Activated CD4-positive, alpha-beta T cell treated with anti-CD3 and anti-CD28 coated beads for 36 hours (primary cell): ENCODE data around the gene RASAL3. TPM values are rescaled to one million over a fixed set of nuclear protein-coding genes. Genes with fewer than 3 reads are reported as not detected.

ENCODE experiments used
- ATAC-seq: fragments of 200-7000 bp; cut with Tn5 transposase; one replicate; pipeline ENCODE4 v1.10.0; 2021; ENCODE audit warnings: mild to moderate bottlenecking, moderate library complexity
- CTCF ChIA-PET: fragments of 350-600 bp; sonication (Branson Sonifier 250); formaldehyde crosslinking; loops from one replicate; lab custom pipeline; 2021; ENCODE audit warnings: antibody characterized with exemption; lab: Charles Lee
- POLR2A ChIA-PET: fragments of 350-600 bp; sonication (Branson Sonifier 250); formaldehyde crosslinking; loops from one replicate; lab custom pipeline; 2021; ENCODE audit warnings: antibody characterized with exemption, inconsistent platforms; lab: Charles Lee
- DNase-seq: peaks from one replicate; pipeline ENCODE4 v3.0.0-alpha.2; 2020
- H3K27ac Mint-ChIP-seq: one replicate; pipeline ENCODE4 v1.8.0; 2021; ENCODE audit warnings: mixed read lengths
- H3K27me3 Mint-ChIP-seq: one replicate; pipeline ENCODE4 v1.8.0; 2021; ENCODE audit warnings: mixed read lengths
- H3K36me3 Mint-ChIP-seq: one replicate; pipeline ENCODE4 v1.8.0; 2021; ENCODE audit warnings: low read depth, mixed read lengths
- H3K4me1 Mint-ChIP-seq: one replicate; pipeline ENCODE4 v1.8.0; 2021; ENCODE audit warnings: mixed read lengths
- H3K4me3 Mint-ChIP-seq: one replicate; pipeline ENCODE4 v1.8.0; 2021; ENCODE audit warnings: mild to moderate bottlenecking, moderate library complexity, mixed read lengths
- H3K9me3 Mint-ChIP-seq: one replicate; pipeline ENCODE4 v1.8.0; 2021; ENCODE audit warnings: low read depth, mixed read lengths
- intact Hi-C, 2 experiments: fragments of 100-400 bp; cut with DNase I in 1 of 2; cut with micrococcal nuclease in 1 of 2; formaldehyde crosslinking; loops; one replicate each; pipeline versions ENCODE4 v1.14.2 to v1.15.1; 2022 to 2024; cut with DNase I, micrococcal nuclease
- total RNA-seq, 2 experiments: library from RNA; stranded (reverse); gene quantifications; one replicate each; pipeline ENCODE4 v1.2.3, GENCODE V29; 2021

Gene RASAL3
- total RNA-seq: 10 to 100 TPM; 80.7 to 97.7 TPM

DNA sequence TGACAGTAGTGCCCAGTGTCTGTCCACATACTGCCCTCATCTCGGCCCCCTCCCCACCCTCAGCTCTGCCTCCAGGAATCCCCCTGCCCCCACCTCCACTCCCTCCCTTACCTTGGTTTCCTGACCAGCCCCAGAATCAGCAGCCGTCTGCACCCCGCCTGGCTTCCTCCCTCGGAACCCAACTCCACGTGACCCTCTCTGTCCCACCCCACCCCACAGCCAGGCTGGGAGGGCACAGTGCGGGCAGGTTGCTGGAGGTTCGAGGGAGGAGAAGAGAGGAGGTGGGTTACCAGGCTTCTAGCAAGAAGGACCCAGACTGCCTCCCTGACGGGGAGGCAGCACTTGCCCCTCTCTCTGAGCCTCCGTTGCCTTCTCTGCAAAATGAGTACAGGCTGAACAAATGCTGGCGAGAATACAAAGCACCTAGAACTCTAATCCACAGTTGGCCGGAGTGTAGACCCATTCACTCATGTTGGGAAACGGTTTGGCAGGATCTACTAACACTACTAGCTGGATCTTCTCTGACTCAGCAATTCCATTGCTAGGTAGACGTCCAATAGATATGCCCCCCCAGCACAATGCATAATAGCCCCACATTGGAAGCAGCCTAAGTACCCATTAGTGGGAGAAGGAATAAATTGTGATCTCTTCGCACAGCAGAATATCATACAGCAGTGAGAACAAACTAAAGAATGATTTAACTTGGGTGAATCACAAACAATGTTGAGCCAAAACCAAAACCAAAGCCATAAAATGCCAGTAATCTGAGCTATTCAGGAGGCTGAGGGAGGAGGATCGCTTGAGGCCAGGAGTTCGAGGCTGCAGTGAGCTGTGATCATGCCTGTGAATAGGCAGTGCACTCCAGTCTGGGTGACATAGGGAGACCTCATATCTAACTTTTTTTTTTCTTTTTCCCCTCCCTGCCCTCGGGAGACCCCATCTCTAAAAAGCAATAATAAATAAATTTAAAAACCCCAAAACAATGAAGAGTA is at the start of gene RASAL3:
TSS of gene RASAL3 (minus strand) at position 151 of the 992 bp plus-strand sequence. CDS start 186 bp downstream, outside the sequence.
- Mint-ChIP-seq H3K4me3 (peak within 1 kb of the TSS; percentile 84), H3K36me3 (peaks cover 32% of the 10 kb centered on the region), H3K9me3 (peaks cover 2% of the 10 kb centered on the region), H3K4me1 (peaks cover 69% of the 10 kb centered on the region), H3K27me3 (peaks cover 3% of the 10 kb centered on the region), H3K27ac (peak within 1 kb of the TSS; percentile 94)
- ChIA-PET POLR2A (interaction anchor here (0.6 to 1.0 kb wide), 3 partner anchors 46 to 166 kb away, joined by 3 to 4 read pairs (median 4); partner anchors contain the start of gene AKAP8L), CTCF (interaction anchor here (1.0 to 1.2 kb wide), 3 partner anchors 15 to 91 kb away, joined by 3 read pairs; partner anchors contain the start of gene WIZ)
- peak; percentile 55 for ATAC-seq
- intact Hi-C loops: loop anchor here in 1 of 2 experiments (1.0 to 10.0 kb wide), 6 partner anchors 45 to 1090 kb away; partner anchors contain the start of genes BRD4 and TPM4
- peak; percentile 75 for DNase-seq

GRCh38 chr19:15511671-15512424 is 47.5 kb upstream of the RASAL3 start:
- DNase-seq: no peak
- peaks cover 22% of the 10 kb centered on the region for H3K27me3 Mint-ChIP-seq
- POLR2A ChIA-PET: no interaction called here

GRCh38 chr19:15508035-15508710 is 43.8 kb upstream of the RASAL3 start, which contains the start of gene CYP4F22:
Gene CYP4F22, plus strand, starts transcription at chr19:15508525. Its CDS starts 16,812 bp downstream, at chr19:15525337.
- H3K27me3 Mint-ChIP-seq: peaks cover 22% of the 10 kb centered on the region
- H3K27ac Mint-ChIP-seq: peak within 1 kb of the TSS; percentile 14
- peak within 1 kb of the TSS; percentile 65 for H3K4me3 Mint-ChIP-seq
- POLR2A ChIA-PET: no interaction called here
- ATAC-seq (peak; percentile 44), DNase-seq (peak; percentile 32)
- intact Hi-C loops: no loop called here
- CTCF ChIA-PET: no interaction called here
- no peaks in the 10 kb centered on the region for H3K9me3 Mint-ChIP-seq
- peaks cover 10% of the 10 kb centered on the region for H3K4me1 Mint-ChIP-seq
- no peaks in the 10 kb centered on the region for H3K36me3 Mint-ChIP-seq

More at GRCh38 chr19:15511671-15512424, 47.5 kb upstream of the RASAL3 start:
- Mint-ChIP-seq H3K27ac (no peak overlapping the region), H3K36me3 (peaks cover 5% of the 10 kb centered on the region), H3K4me3 (no peak overlapping the region), H3K4me1 (peaks cover 28% of the 10 kb centered on the region), H3K9me3 (peaks cover 8% of the 10 kb centered on the region)
- CTCF ChIA-PET: interaction anchor here (0.7 to 1.0 kb wide), 2 partner anchors 16 to 1049 kb away, joined by 3 read pairs; no protein-coding TSS in a partner anchor
- intact Hi-C loops: no loop called here
- no peak for ATAC-seq

DNA sequence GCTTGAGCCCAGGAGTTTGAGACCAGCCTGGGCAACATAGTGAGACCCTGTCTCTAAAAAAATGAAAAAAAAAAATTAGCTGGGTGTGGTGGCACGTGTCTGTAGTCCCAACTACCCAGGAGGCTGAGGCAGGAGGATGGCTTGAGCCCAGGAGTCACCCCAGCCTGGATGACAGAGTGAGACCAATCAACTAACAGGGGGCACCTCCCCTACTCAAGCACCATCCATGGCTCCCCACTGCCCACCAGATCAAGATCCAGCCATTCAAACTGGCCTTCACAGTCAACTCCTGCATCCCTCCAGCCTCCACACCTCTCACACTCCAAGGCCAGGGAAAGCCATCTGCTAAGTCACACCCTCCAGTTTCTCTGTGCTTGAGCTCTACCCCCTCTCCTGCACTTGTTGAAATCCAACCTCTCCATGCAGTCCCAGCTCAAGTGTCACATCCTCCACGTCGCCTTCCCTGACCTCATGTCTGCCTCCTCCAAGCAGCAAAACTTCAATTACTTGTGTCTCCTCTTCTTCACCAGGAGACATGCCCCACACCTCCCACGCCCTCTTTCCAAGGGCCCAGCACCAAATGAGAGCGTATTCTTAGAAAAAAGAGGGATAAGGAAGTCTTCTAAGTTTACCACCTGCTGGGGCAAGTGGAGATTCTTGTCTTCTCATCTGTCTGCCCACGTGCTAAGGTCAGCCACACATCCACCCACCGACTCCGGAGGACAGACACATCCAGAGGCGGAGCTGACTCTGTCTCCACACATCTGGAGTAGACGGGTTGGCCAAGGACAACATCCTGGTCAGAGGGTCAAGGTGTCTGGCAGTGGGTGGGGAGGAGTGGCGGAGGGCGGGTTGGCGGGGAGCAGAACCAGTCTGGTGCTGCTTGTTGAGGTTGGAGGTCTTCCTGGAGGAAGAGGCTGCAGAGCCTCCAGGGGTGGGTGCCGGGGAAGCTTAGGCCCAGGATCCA is 43.0 kb upstream of the RASAL3 start:
- Mint-ChIP-seq H3K36me3 (no peaks in the 10 kb centered on the region), H3K9me3 (no peaks in the 10 kb centered on the region), H3K4me1 (peaks cover 10% of the 10 kb centered on the region), H3K27ac (no peak overlapping the region), H3K27me3 (peaks cover 22% of the 10 kb centered on the region), H3K4me3 (peak overlapping the region; percentile 65)
- DNase-seq: no peak
- ATAC-seq: no peak
- ChIA-PET POLR2A (no interaction called here), CTCF (interaction anchor here (0.5 kb wide), 1 partner anchor 100 kb away, joined by 3 read pairs; no protein-coding TSS in a partner anchor)
- intact Hi-C loops: no loop called here

DNA sequence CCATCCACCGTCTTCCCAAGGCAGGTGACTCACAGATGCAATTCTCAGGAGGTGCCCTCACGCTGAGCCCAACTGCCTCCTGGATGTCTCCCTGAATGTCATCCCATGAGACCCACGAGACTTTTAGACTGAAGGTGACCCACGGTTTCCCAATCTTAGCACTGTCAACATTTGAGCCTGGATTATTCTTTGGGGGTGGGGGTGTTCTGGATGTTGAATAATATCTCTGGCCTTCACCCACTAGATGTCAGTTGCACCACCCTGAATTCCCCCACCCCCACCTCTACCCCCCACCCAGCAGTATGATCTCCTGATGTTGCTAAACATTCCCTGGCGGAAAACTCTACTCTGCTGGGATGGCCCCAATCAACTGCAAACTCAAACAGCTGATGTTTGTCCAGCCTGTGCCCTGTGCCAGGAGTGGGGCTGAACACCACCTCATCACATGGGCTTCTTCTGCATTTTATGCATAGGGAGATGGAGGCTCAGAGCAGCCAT is 41.8 kb upstream of the RASAL3 start:
- ATAC-seq (no peak), DNase-seq (no peak)
- Mint-ChIP-seq H3K27ac (no peak overlapping the region), H3K4me1 (peaks cover 10% of the 10 kb centered on the region), H3K27me3 (peaks cover 22% of the 10 kb centered on the region), H3K36me3 (no peaks in the 10 kb centered on the region), H3K4me3 (no peak overlapping the region), H3K9me3 (no peaks in the 10 kb centered on the region)
- POLR2A ChIA-PET: no interaction called here
- intact Hi-C loops: no loop called here
- CTCF ChIA-PET: interaction anchor here (0.5 to 0.6 kb wide), 2 partner anchors 99 to 503 kb away, joined by 3 read pairs; no protein-coding TSS in a partner anchor

DNA sequence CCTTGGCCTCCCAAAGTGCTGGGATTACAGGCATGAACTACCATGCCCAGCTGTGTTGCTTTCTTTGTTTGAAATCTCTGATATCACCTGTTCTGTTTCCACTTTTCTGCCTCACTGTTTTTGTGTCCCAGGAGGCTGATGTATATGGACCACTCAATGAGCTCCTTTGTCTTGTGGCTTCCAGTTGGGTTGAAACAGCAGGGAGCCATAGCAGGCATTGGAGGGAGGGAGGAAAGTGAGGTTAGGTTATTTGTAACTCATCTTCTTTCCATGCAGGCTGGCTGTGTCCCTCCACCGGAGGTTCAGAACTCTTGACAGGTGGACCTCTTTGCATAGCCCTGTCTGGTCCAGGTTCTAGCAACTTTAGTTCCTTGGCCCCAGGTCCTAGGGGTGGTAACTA is 37.9 kb upstream of the RASAL3 start:
- CTCF ChIA-PET: interaction anchor here (0.9 to 1.5 kb wide), 3 partner anchors 47 to 83 kb away, joined by 3 to 5 read pairs (median 5); no protein-coding TSS in a partner anchor
- H3K4me3 Mint-ChIP-seq: no peak overlapping the region
- no peak for ATAC-seq
- peaks cover 14% of the 10 kb centered on the region for H3K4me1 Mint-ChIP-seq
- intact Hi-C loops: no loop called here
- peaks cover under 1% of the 10 kb centered on the region for H3K27me3 Mint-ChIP-seq
- DNase-seq: no peak
- H3K36me3 Mint-ChIP-seq: no peaks in the 10 kb centered on the region
- no peaks in the 10 kb centered on the region for H3K9me3 Mint-ChIP-seq
- no peak overlapping the region for H3K27ac Mint-ChIP-seq
- POLR2A ChIA-PET: interaction anchor here (0.5 kb wide), 1 partner anchor 926 kb away, joined by 11 read pairs; no protein-coding TSS in a partner anchor

DNA sequence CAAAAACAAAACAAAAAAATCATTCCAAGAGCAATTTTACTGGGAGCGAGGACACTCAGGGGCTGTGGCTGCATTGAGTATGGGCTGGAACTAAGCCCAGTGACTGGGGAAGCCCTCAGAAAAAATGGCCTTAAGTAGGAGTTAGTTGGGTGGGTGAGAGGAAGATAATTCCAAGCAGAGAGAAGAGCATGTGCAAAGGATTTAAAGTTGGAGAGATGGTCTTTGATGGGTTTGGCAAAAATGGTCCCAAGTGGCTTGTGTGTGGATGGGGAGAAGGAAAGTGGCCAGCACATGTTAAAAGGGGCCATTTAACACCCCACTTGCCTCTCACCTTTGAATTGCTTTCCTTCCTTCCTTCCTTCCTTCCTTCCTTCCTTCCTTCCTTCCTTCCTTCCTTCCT is 37.3 kb upstream of the RASAL3 start:
- H3K4me3 Mint-ChIP-seq: no peak overlapping the region
- peaks cover 14% of the 10 kb centered on the region for H3K4me1 Mint-ChIP-seq
- H3K9me3 Mint-ChIP-seq: no peaks in the 10 kb centered on the region
- ATAC-seq (no peak), DNase-seq (no peak)
- H3K36me3 Mint-ChIP-seq: no peaks in the 10 kb centered on the region
- intact Hi-C loops: no loop called here
- H3K27me3 Mint-ChIP-seq: no peaks in the 10 kb centered on the region
- POLR2A ChIA-PET: no interaction called here
- CTCF ChIA-PET: no interaction called here
- no peak overlapping the region for H3K27ac Mint-ChIP-seq

DNA sequence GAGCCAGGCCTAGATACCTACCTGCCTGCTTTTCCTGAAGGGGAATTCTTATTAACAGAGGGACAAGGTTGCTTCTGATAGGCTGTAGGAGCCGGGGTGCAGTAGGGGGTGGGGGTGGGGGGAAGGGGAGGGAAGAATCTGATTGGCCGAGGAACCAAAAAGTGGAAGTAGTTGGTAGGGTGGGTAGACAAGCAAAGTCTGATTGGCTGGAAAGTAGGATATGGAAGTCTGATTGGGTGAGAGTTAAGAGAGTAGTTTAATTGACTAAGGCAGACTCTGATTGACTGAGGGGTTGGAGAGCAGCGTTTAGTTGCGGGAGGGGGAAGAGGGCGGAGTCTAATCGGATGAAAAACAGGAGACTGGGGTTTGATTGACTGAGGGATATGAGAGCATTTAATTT is 34.6 kb upstream of the RASAL3 start:
- intact Hi-C loops: no loop called here
- CTCF ChIA-PET: no interaction called here
- H3K36me3 Mint-ChIP-seq: no peaks in the 10 kb centered on the region
- no peaks in the 10 kb centered on the region for H3K27me3 Mint-ChIP-seq
- ATAC-seq: peak; percentile 66
- H3K9me3 Mint-ChIP-seq: no peaks in the 10 kb centered on the region
- H3K27ac Mint-ChIP-seq: no peak overlapping the region
- POLR2A ChIA-PET: no interaction called here
- no peak for DNase-seq
- no peak overlapping the region for H3K4me3 Mint-ChIP-seq
- peaks cover 14% of the 10 kb centered on the region for H3K4me1 Mint-ChIP-seq

DNA sequence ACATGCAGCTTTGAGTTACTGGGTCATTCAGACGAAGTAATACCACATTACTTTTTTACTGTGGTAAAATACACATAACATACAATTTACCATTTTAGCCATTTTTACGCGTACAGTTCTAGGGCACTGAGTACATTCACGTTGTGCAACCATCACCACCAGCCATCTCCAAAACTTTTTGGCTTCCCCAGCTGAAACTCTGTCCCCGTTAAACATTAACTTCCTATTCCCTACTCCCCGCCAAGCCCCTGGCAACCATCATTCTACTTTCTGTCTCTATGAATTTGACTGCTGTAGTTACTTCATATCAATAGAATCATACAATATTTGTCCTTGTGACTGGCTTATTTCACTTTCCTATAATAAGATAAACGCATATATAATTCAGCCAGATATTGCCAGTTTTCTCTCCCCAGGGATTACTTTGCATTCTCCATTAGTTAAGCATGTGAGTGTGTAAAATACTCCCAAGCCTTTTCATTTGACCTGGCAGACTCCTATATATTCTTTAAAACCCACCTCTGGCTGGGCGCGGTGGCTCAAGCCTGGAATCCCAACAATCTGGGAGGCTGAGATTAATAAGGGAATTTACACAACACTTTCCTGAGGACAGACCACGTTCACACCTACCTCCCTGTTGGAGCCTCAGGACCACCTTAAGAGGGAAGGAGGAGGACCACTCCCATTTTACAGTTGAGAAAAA is 34.0 kb upstream of the RASAL3 start:
- no peak overlapping the region for H3K27ac Mint-ChIP-seq
- CTCF ChIA-PET: no interaction called here
- intact Hi-C loops: no loop called here
- no peaks in the 10 kb centered on the region for H3K27me3 Mint-ChIP-seq
- no peaks in the 10 kb centered on the region for H3K36me3 Mint-ChIP-seq
- peaks cover 14% of the 10 kb centered on the region for H3K4me1 Mint-ChIP-seq
- H3K4me3 Mint-ChIP-seq: no peak overlapping the region
- ATAC-seq (no peak), DNase-seq (no peak)
- H3K9me3 Mint-ChIP-seq: no peaks in the 10 kb centered on the region
- POLR2A ChIA-PET: no interaction called here
